ENCODE results near the gene KIF6. TPM values are rescaled to one million over a fixed set of nuclear protein-coding genes. Genes with fewer than 3 reads are reported as not detected.

Gene KIF6
- polyA plus RNA-seq, 3 donors = not detected

GRCh38 chr6:39375405-39375804 is 349.8 kb downstream of the KIF6 start:
- H3K4me2 ChIP-seq (replicated peaks; ENCODE audit: extremely low read depth, low read length, poor library complexity, severe bottlenecking) = no peak overlapping the region
- WGBS (ENCODE audit: insufficient coverage) = 90% methylated on average over 3 of the region's 3 CpGs
- no peaks in the 10 kb centered on the region for H3K36me3 ChIP-seq (replicated peaks in 1 of 2; ENCODE audit: control insufficient read depth in 1 of 2, insufficient read depth in 2 of 2, low read length in 2 of 2)
- no peak overlapping the region for H3K27ac Mint-ChIP-seq
- no peak overlapping the region for H3K27ac ChIP-seq (ENCODE audit: low read depth in 1 of 2, low read length in 2 of 2)
- peaks cover 0 to 2% (median 0%) of the 10 kb centered on the region in 7 donors for H3K9me3 Mint-ChIP-seq
- no peaks in the 10 kb centered on the region for H4K20me1 ChIP-seq (ENCODE audit: insufficient read depth, low read length)
- intact Hi-C loops (cut with micrococcal nuclease) = no loop called here
- DNase-seq = no peak
- peaks cover 2 to 6% (median 5%) of the 10 kb centered on the region in 3 donors for H3K27me3 Mint-ChIP-seq (ENCODE audit: low read depth in 3 of 3)
- H3K4me1 Mint-ChIP-seq = no peaks in the 10 kb centered on the region
- no peaks in the 10 kb centered on the region for H3K27me3 ChIP-seq (ENCODE audit: control insufficient read depth in 2 of 2, insufficient read depth in 2 of 2, low read length in 2 of 2)
- H3K4me1 ChIP-seq (ENCODE audit: control insufficient read depth in 1 of 2, insufficient read depth in 2 of 2, low read length in 2 of 2) = no peaks in the 10 kb centered on the region
- no peaks in the 10 kb centered on the region for H3K79me2 ChIP-seq (ENCODE audit: insufficient read depth, low read length)
- no peak for TF ChIP-seq CTCF (IDR thresholded peaks at IDR 0.05)
- H3K4me3 ChIP-seq (replicated peaks in 1 of 3; ENCODE audit: low read depth in 2 of 3, low read length in 3 of 3) = no peak overlapping the region
- H3K9ac ChIP-seq (ENCODE audit: insufficient read depth, low read length, poor library complexity, severe bottlenecking) = no peak overlapping the region
- no peaks in the 10 kb centered on the region for H3K9me3 ChIP-seq (replicated peaks in 1 of 2; ENCODE audit: control insufficient read depth in 1 of 2, insufficient read depth in 1 of 2, low read length in 2 of 2)
- H2AFZ ChIP-seq (ENCODE audit: insufficient read depth, low read depth, low read length, poor library complexity, severe bottlenecking) = no peak overlapping the region
- H3K36me3 Mint-ChIP-seq = no peaks in the 10 kb centered on the region
- H3K4me3 Mint-ChIP-seq = no peak overlapping the region

GRCh38 chr6:39370390-39370789 is 354.8 kb downstream of the KIF6 start:
- no CpG with 5 or more reads among the region's 3 CpGs for WGBS (ENCODE audit: insufficient coverage)
- H2AFZ ChIP-seq (ENCODE audit: insufficient read depth, low read depth, low read length, poor library complexity, severe bottlenecking) = no peak overlapping the region
- intact Hi-C loops (cut with micrococcal nuclease) = no loop called here
- H3K27me3 ChIP-seq (ENCODE audit: control insufficient read depth in 2 of 2, insufficient read depth in 2 of 2, low read length in 2 of 2) = no peaks in the 10 kb centered on the region
- no peaks in the 10 kb centered on the region for H3K9me3 ChIP-seq (replicated peaks in 1 of 2; ENCODE audit: control insufficient read depth in 1 of 2, insufficient read depth in 1 of 2, low read length in 2 of 2)
- H3K4me3 ChIP-seq (replicated peaks in 1 of 3; ENCODE audit: low read depth in 2 of 3, low read length in 3 of 3) = no peak overlapping the region
- H4K20me1 ChIP-seq (ENCODE audit: insufficient read depth, low read length) = no peaks in the 10 kb centered on the region
- no peak overlapping the region for H3K27ac ChIP-seq (ENCODE audit: low read depth in 1 of 2, low read length in 2 of 2)
- H3K9ac ChIP-seq (ENCODE audit: insufficient read depth, low read length, poor library complexity, severe bottlenecking) = no peak overlapping the region
- no peak for TF ChIP-seq CTCF (IDR thresholded peaks at IDR 0.05)
- no peak overlapping the region for H3K4me2 ChIP-seq (replicated peaks; ENCODE audit: extremely low read depth, low read length, poor library complexity, severe bottlenecking)
- Mint-ChIP-seq H3K36me3 (no peaks in the 10 kb centered on the region), H3K27me3 (ENCODE audit: low read depth in 3 of 3) (peaks cover 2 to 4% (median 4%) of the 10 kb centered on the region in 3 donors), H3K4me1 (no peaks in the 10 kb centered on the region), H3K4me3 (no peak overlapping the region), H3K27ac (no peak overlapping the region), H3K9me3 (peaks cover 0 to 2% (median 0%) of the 10 kb centered on the region in 7 donors)
- H3K36me3 ChIP-seq (replicated peaks in 1 of 2; ENCODE audit: control insufficient read depth in 1 of 2, insufficient read depth in 2 of 2, low read length in 2 of 2) = no peaks in the 10 kb centered on the region
- no peak for DNase-seq
- H3K4me1 ChIP-seq (ENCODE audit: control insufficient read depth in 1 of 2, insufficient read depth in 2 of 2, low read length in 2 of 2) = no peaks in the 10 kb centered on the region
- H3K79me2 ChIP-seq (ENCODE audit: insufficient read depth, low read length) = no peaks in the 10 kb centered on the region

Measured in CD14-positive monocyte (primary cell).